Activated CD8-positive, alpha-beta T cell treated with anti-CD3 and anti-CD28 coated beads, Interleukin-2, amount 10 ng/mL, durations not matched to agents 7 days and 5 days (primary cell): ENCODE data around the gene KNDC1. TPM values are rescaled to one million over a fixed set of nuclear protein-coding genes. Genes with fewer than 3 reads are reported as not detected.

Experiments used
- ATAC-seq: fragments of 150-1000 bp; cut with Tn5 transposase; one replicate; pipeline ENCODE4 v1.10.0; 2021; ENCODE audit warnings: moderate library complexity
- CTCF ChIA-PET: fragments of 350-600 bp; sonication (Branson Sonifier 250); formaldehyde crosslinking; loops from one replicate; lab custom pipeline; 2021; ENCODE audit warnings: antibody characterized with exemption; lab: Charles Lee
- POLR2A ChIA-PET: fragments of 350-600 bp; sonication (Branson Sonifier 250); formaldehyde crosslinking; loops from one replicate; lab custom pipeline; 2021; ENCODE audit warnings: antibody characterized with exemption; lab: Charles Lee
- DNase-seq: peaks from one replicate; pipeline ENCODE4 v3.0.0-alpha.2; 2020
- H3K27ac Mint-ChIP-seq: one replicate; pipeline ENCODE4 v1.8.0; 2021; ENCODE audit warnings: mild to moderate bottlenecking, mixed read lengths
- H3K27me3 Mint-ChIP-seq: one replicate; pipeline ENCODE4 v1.8.0; 2021; ENCODE audit warnings: low read depth, mixed read lengths
- H3K36me3 Mint-ChIP-seq: one replicate; pipeline ENCODE4 v1.8.0; 2021; ENCODE audit warnings: low read depth, mixed read lengths
- H3K4me1 Mint-ChIP-seq: one replicate; pipeline ENCODE4 v1.8.0; 2021; ENCODE audit warnings: low read depth, mixed read lengths
- H3K4me3 Mint-ChIP-seq: one replicate; pipeline ENCODE4 v1.8.0; 2021; ENCODE audit warnings: mild to moderate bottlenecking, mixed read lengths
- H3K9me3 Mint-ChIP-seq: one replicate; pipeline ENCODE4 v1.8.0; 2022; ENCODE audit warnings: mixed read lengths; ENCODE audit not compliant: insufficient read depth
- total RNA-seq, 2 experiments: library from RNA; stranded (reverse); gene quantifications; one replicate each; pipeline ENCODE4 v1.2.3, GENCODE V29; 2021

Gene KNDC1
- total RNA-seq, 2 experiments from 2014 or later, result 0.21 to 0.32 TPM

GRCh38 chr10:133180192-133180964, 20.4 kb downstream of the KNDC1 start:
- Mint-ChIP-seq H3K4me1 (no peaks in the 10 kb centered on the region), H3K36me3 (peaks cover 3% of the 10 kb centered on the region), H3K27ac (no peak overlapping the region), H3K9me3 (peaks cover 6% of the 10 kb centered on the region), H3K27me3 (no peaks in the 10 kb centered on the region), H3K4me3 (no peak overlapping the region)
- ChIA-PET POLR2A (no interaction called here), CTCF (no interaction called here)
- DNase-seq (no peak), ATAC-seq (no peak)

GRCh38 chr10:133180965-133181639, 21.1 kb downstream of the KNDC1 start:
- Mint-ChIP-seq H3K4me3 (no peak overlapping the region), H3K9me3 (peaks cover 6% of the 10 kb centered on the region), H3K27ac (no peak overlapping the region), H3K27me3 (no peaks in the 10 kb centered on the region), H3K36me3 (peaks cover 3% of the 10 kb centered on the region), H3K4me1 (no peaks in the 10 kb centered on the region)
- ChIA-PET POLR2A (interaction anchor here (1.3 kb wide), 1 partner anchor 18 kb away, joined by 3 read pairs; no protein-coding TSS in a partner anchor), CTCF (no interaction called here)
- ATAC-seq (no peak), DNase-seq (no peak)

- H3K27ac Mint-ChIP-seq, result no peak overlapping the region
- H3K27me3 Mint-ChIP-seq, result no peaks in the 10 kb centered on the region
- CTCF ChIA-PET, result no interaction called here
- ATAC-seq (no peak), DNase-seq (no peak)
- H3K9me3 Mint-ChIP-seq, result peaks cover 6% of the 10 kb centered on the region
- H3K36me3 Mint-ChIP-seq, result peaks cover 3% of the 10 kb centered on the region
- POLR2A ChIA-PET, result interaction anchor here (1.3 kb wide), 1 partner anchor 19 kb away, joined by 3 read pairs; no protein-coding TSS in a partner anchor
- H3K4me1 Mint-ChIP-seq, result no peaks in the 10 kb centered on the region
- no peak overlapping the region for H3K4me3 Mint-ChIP-seq
Observed at GRCh38 chr10:133182190-133182589, 22.2 kb downstream of the KNDC1 start.

- H3K9me3 Mint-ChIP-seq, result peaks cover 3% of the 10 kb centered on the region
- no peaks in the 10 kb centered on the region for H3K27me3 Mint-ChIP-seq
- ATAC-seq, result no peak
- H3K36me3 Mint-ChIP-seq, result no peaks in the 10 kb centered on the region
- no peak overlapping the region for H3K4me3 Mint-ChIP-seq
- ChIA-PET CTCF (no interaction called here), POLR2A (no interaction called here)
- no peak for DNase-seq
- H3K27ac Mint-ChIP-seq, result no peak overlapping the region
- H3K4me1 Mint-ChIP-seq, result no peaks in the 10 kb centered on the region
Observed at GRCh38 chr10:133182791-133183645, 23.0 kb downstream of the KNDC1 start.

GRCh38 chr10:133183646-133184378, 23.8 kb downstream of the KNDC1 start:
- Mint-ChIP-seq H3K27ac (no peak overlapping the region), H3K4me1 (no peaks in the 10 kb centered on the region), H3K27me3 (no peaks in the 10 kb centered on the region), H3K4me3 (no peak overlapping the region), H3K36me3 (no peaks in the 10 kb centered on the region), H3K9me3 (no peaks in the 10 kb centered on the region)
- DNase-seq (no peak), ATAC-seq (no peak)
- ChIA-PET CTCF (no interaction called here), POLR2A (no interaction called here)

GRCh38 chr10:133184591-133185244, 24.7 kb downstream of the KNDC1 start:
- Mint-ChIP-seq H3K9me3 (no peaks in the 10 kb centered on the region), H3K36me3 (no peaks in the 10 kb centered on the region), H3K4me3 (no peak overlapping the region), H3K27ac (no peak overlapping the region), H3K4me1 (no peaks in the 10 kb centered on the region), H3K27me3 (no peaks in the 10 kb centered on the region)
- CTCF ChIA-PET, result no interaction called here
- POLR2A ChIA-PET, result no interaction called here
- no peak for DNase-seq
- no peak for ATAC-seq

- Mint-ChIP-seq H3K4me3 (no peak overlapping the region), H3K27ac (no peak overlapping the region), H3K27me3 (no peaks in the 10 kb centered on the region), H3K4me1 (no peaks in the 10 kb centered on the region), H3K36me3 (no peaks in the 10 kb centered on the region), H3K9me3 (no peaks in the 10 kb centered on the region)
- ChIA-PET CTCF (no interaction called here), POLR2A (no interaction called here)
- ATAC-seq (no peak), DNase-seq (no peak)
Observed at GRCh38 chr10:133185421-133185820, 25.4 kb downstream of the KNDC1 start.

- CTCF ChIA-PET, result no interaction called here
- DNase-seq, result no peak
- Mint-ChIP-seq H3K9me3 (no peaks in the 10 kb centered on the region), H3K4me1 (no peaks in the 10 kb centered on the region), H3K27ac (no peak overlapping the region), H3K36me3 (no peaks in the 10 kb centered on the region), H3K4me3 (no peak overlapping the region), H3K27me3 (no peaks in the 10 kb centered on the region)
- POLR2A ChIA-PET, result no interaction called here
- no peak for ATAC-seq
Observed at GRCh38 chr10:133185916-133186315, 25.9 kb downstream of the KNDC1 start.

GRCh38 chr10:133186416-133187090, 26.5 kb downstream of the KNDC1 start:
- DNase-seq, result no peak
- H3K4me3 Mint-ChIP-seq, result no peak overlapping the region
- H3K36me3 Mint-ChIP-seq, result no peaks in the 10 kb centered on the region
- no peaks in the 10 kb centered on the region for H3K9me3 Mint-ChIP-seq
- no peak overlapping the region for H3K27ac Mint-ChIP-seq
- ChIA-PET POLR2A (no interaction called here), CTCF (no interaction called here)
- H3K4me1 Mint-ChIP-seq, result no peaks in the 10 kb centered on the region
- H3K27me3 Mint-ChIP-seq, result no peaks in the 10 kb centered on the region
- no peak for ATAC-seq

GRCh38 chr10:133187091-133187905, 27.3 kb downstream of the KNDC1 start:
- Mint-ChIP-seq H3K4me1 (no peaks in the 10 kb centered on the region), H3K36me3 (no peaks in the 10 kb centered on the region), H3K27ac (no peak overlapping the region), H3K4me3 (no peak overlapping the region), H3K27me3 (peaks cover 4% of the 10 kb centered on the region), H3K9me3 (no peaks in the 10 kb centered on the region)
- DNase-seq (no peak), ATAC-seq (no peak)
- CTCF ChIA-PET, result no interaction called here
- POLR2A ChIA-PET, result no interaction called here
